Measurements from ENCODE around the gene CDK5RAP3.

The CDK5RAP3 gene

GRCh38 chr17:47952171-47953021 lies 18.5 kb upstream of the CDK5RAP3 start:
- Mint-ChIP-seq H3K27me3 (ENCODE audit: low read depth) (no peaks in the 10 kb centered on the region), H3K27ac (peak overlapping the region; percentile 8 to 70 (median 44)), H3K4me3 (no peak overlapping the region), H3K4me1 (peaks cover 21% of the 10 kb centered on the region), H3K9me3 (no peaks in the 10 kb centered on the region), H3K36me3 (ENCODE audit: low read depth) (no peaks in the 10 kb centered on the region)
- TF ChIP-seq, protein P1, sequence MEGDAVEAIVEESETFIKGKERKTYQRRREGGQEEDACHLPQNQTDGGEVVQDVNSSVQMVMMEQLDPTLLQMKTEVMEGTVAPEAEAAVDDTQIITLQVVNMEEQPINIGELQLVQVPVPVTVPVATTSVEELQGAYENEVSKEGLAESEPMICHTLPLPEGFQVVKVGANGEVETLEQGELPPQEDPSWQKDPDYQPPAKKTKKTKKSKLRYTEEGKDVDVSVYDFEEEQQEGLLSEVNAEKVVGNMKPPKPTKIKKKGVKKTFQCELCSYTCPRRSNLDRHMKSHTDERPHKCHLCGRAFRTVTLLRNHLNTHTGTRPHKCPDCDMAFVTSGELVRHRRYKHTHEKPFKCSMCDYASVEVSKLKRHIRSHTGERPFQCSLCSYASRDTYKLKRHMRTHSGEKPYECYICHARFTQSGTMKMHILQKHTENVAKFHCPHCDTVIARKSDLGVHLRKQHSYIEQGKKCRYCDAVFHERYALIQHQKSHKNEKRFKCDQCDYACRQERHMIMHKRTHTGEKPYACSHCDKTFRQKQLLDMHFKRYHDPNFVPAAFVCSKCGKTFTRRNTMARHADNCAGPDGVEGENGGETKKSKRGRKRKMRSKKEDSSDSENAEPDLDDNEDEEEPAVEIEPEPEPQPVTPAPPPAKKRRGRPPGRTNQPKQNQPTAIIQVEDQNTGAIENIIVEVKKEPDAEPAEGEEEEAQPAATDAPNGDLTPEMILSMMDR (IDR thresholded peaks at IDR 0.05; ENCODE audit: unreplicated experiment in 3 of 3) = no peak

DNA sequence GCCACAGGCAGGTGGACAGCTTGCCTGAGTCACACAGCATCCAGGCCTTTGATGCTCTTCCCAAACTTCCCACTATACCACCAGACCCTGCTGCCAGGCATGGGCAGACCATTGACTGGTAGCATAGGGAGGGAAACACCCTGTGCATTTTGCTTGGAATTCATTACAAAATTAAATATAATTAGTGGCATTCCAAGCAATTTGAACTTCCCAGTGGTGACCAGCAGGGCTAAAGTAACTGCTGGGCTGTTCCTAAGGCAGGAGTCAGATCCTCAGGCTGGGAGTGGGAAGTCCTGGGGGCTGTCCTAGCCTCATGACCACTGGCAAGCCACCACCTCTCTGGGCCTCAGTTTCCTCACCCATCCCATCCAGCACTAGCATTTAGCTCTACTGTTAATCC lies 17.0 kb upstream of the CDK5RAP3 start:
- TF ChIP-seq, protein P1 (IDR thresholded peaks at IDR 0.05; ENCODE audit: unreplicated experiment in 3 of 3) = peak in 1 of 3 experiments; percentile 12
- peaks cover 29% of the 10 kb centered on the region for H3K4me1 Mint-ChIP-seq
- peak overlapping the region in 2 of 3 experiments; percentile 23 to 49 for H3K27ac Mint-ChIP-seq
- no peaks in the 10 kb centered on the region for H3K36me3 Mint-ChIP-seq (ENCODE audit: low read depth)
- H3K4me3 Mint-ChIP-seq = no peak overlapping the region
- H3K27me3 Mint-ChIP-seq (ENCODE audit: low read depth) = no peaks in the 10 kb centered on the region
- H3K9me3 Mint-ChIP-seq = no peaks in the 10 kb centered on the region

GRCh38 chr17:47955497-47956461 lies 15.1 kb upstream of the CDK5RAP3 start:
- TF ChIP-seq, protein P1 (IDR thresholded peaks at IDR 0.05; ENCODE audit: unreplicated experiment in 3 of 3) = no peak
- H3K27ac Mint-ChIP-seq = peak overlapping the region; percentile 78 to 86 (median 82)
- H3K4me3 Mint-ChIP-seq = peak overlapping the region in 2 of 3 experiments; percentile 41 to 60
- H3K4me1 Mint-ChIP-seq = peaks cover 34% of the 10 kb centered on the region
- H3K27me3 Mint-ChIP-seq (ENCODE audit: low read depth) = peaks cover 4% of the 10 kb centered on the region
- H3K36me3 Mint-ChIP-seq (ENCODE audit: low read depth) = no peaks in the 10 kb centered on the region
- H3K9me3 Mint-ChIP-seq = no peaks in the 10 kb centered on the region

GRCh38 chr17:47956791-47957590 lies 13.9 kb upstream of the CDK5RAP3 start:
- Mint-ChIP-seq H3K36me3 (ENCODE audit: low read depth) (no peaks in the 10 kb centered on the region), H3K9me3 (no peaks in the 10 kb centered on the region), H3K4me3 (peak overlapping the region; percentile 76 to 81 (median 76)), H3K27me3 (ENCODE audit: low read depth) (peaks cover 8% of the 10 kb centered on the region), H3K4me1 (peaks cover 34% of the 10 kb centered on the region), H3K27ac (peak overlapping the region; percentile 80 to 92 (median 86))
- TF ChIP-seq, protein P1 (IDR thresholded peaks at IDR 0.05; ENCODE audit: unreplicated experiment in 3 of 3) = no peak

Measured in nephron (organoid).